NCI-H748 (cell line): ENCODE data around the gene ITGA1.
A peak's percentile ranks its signal among the peaks of the same experiment; 100 is the strongest.
"Not testable (repeated sequence)": the region's sequence is repeated elsewhere in the genome, so short reads cannot be mapped to it uniquely, and the experiment has no call there.

Source experiments
- DNase-seq: peaks from one replicate; lab custom pipeline; 2025; ENCODE audit not compliant: unreplicated experiment; lab: John Stamatoyannopoulos, UW

ITGA1 gene

DNA sequence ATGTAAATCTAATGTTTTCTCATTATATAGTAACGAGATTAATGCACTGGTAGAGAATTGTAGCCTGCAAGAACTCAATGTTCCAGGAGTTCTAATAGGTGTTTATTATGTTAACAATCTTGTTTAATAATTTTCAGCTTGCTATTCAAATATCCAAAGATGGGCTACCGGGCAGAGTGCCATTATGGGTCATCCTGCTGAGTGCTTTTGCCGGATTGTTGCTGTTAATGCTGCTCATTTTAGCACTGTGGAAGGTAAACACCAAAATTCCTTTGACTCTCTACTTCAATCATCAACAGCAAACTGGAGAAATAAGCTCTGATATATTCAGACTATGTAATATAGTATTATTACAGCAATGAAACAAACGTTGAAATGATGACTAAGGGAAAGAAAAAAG lies 159.5 kb downstream of the ITGA1 start:
- peak; percentile 49 for DNase-seq

DNA sequence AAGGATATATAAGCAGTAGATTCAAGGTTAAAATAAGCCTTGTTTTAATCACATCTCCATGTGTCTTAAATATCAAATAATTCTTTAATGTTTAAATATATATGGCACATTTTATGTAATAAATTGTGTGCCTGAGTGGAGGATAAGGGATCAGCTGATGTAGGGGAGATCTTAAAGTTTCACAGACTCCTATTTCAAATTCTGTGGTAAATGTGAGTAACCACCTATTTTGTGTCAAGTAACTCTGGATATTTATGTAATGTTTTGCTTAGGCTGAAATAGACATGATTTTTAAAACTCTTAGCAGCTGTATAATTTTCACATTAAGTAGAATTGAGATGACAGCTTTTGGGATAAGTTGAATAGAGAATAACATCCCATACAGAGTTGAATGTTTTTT lies 160.1 kb downstream of the ITGA1 start:
- no peak for DNase-seq

DNA sequence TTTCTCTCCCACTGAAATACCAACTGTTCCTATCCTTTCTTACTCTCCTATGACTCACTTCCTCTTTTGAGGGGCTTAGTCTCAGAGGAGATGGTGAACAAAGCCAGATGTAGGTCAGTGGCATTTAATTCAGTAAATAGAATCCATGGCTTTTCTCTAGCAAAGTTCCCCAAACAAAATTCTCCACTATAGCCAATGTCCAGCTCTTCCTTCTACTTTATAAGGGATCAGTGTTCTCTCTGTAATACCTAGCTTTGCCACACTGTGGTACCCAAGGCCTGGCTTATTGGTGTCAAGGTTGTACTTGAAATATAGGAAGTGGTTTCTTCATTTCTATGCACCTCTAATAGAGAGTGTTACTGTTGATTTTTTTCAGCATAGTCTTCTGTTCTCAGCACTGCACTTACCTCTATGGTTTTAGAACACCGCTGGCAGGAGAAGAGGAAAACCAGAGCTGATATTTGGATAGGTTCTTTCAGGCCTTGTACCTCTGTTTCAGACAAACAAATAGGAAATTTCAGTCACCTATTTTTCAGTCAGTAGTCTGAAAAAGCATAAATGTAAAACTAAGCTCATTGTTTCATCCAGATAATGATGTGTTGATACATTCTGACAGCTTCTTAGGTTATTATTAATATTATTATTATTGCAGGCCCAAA lies 160.8 kb downstream of the ITGA1 start:
- DNase-seq, result peak; percentile 70

- no peak for DNase-seq
These were observed 163.0 kb downstream of the ITGA1 start for GRCh38 chr5:52950686-52951085.

GRCh38 chr5:52952483-52952882 lies 164.8 kb downstream of the ITGA1 start:
- DNase-seq, result no peak

DNA sequence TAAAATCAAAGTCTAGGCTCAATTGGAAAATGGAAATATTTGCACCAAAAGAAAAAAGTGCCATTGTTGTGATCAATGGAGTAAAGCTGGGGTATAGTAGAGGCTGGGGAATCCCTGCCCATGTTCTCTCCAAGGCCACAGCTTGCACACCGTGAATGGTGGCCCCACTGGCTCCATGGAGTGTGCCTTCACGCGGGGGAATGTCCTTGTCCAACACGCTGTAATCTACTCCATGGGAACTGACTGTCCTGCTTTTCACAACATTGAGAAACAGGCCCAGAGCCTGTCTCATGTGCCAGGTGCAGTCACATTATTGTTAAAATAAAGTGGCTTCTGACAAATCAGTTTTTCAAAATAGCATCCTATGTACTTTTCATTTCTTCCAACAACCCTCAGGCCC lies 168.3 kb downstream of the ITGA1 start:
- DNase-seq, result no peak

DNA sequence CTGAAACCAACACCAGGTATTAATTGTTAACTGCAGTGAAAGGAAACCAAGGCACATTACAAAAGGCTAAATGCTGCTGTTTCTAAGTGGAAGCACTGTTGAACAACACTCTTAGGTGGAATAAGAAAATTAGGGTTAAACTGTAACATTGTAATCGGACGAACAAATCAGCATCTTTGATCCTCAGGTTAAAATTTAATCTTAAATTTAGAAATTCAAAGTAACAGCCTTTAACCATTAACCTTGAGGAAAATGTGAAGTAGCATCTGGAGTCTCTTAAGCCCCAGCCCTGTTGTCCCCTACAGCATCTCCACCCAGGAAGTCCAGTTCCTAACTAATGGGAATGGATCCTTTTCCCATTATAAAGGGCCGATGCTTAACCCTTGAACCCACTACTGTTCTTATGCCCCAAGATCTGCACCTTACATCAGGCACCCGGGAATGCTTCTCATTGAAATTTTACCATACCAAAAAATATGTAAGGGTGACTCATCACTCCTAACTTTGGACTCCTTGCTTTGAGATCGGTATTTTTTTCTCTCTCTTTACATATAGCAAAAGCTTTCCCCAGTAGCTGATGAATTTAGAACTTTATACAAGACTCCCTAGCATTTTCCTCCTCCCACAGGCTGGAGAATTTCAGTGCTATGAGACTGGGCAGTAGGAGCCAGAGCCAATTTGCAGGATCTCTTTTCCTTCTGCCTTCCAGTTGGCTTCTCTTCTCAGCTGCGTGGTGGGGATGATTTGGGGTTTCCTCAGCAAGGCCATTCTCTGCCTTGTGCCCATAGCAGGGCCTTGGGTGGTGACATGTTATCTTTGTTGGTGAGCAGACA lies 169.4 kb downstream of the ITGA1 start:
- DNase-seq, result no peak

GRCh38 chr5:52961274-52961681 lies 173.6 kb downstream of the ITGA1 start:
- peak; percentile 61 for DNase-seq

DNA sequence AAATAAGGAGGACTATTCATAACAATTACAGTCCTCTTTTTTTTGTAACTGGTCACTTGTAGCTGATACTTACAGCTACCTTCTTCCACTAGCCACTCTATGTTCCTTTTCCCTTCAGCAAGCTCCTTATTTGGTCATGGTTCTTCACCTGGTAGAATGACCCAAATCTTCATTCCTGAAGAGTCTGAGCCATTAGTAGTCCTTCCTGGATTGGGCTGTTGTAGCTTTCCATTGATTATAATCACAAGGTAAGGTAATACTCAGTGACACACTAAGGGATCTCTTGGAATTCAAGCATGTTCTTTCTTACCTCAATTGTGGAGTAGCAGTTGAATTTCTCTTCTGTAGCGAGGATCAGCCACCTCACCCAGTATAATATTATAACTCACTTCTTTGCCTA lies 175.9 kb downstream of the ITGA1 start:
- DNase-seq, result no peak

DNA sequence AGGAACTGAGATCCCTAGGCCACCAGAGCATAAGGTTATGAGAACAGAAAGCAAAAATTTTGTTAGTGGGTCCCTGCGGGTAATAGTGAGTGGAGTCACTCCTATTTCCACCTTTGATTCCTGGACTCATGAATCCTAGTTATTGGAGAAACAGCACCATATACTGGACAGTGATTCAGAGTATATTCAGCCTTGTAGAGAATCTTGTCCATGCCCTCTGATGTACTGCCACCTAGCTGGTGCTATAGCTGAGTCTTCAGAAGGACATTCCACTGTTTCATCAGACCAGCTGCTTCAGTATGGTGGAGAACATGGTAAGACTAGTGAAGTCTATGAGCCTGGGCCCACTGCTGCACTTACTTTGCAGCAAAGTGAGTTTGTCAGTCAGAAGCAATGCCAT lies 176.4 kb downstream of the ITGA1 start:
- no peak for DNase-seq

- not testable (repeated sequence) for DNase-seq
These were observed 188.4 kb downstream of the ITGA1 start for GRCh38 chr5:52976157-52976556.

- DNase-seq, result no peak
These were observed 189.7 kb downstream of the ITGA1 start for GRCh38 chr5:52977264-52977897.

DNA sequence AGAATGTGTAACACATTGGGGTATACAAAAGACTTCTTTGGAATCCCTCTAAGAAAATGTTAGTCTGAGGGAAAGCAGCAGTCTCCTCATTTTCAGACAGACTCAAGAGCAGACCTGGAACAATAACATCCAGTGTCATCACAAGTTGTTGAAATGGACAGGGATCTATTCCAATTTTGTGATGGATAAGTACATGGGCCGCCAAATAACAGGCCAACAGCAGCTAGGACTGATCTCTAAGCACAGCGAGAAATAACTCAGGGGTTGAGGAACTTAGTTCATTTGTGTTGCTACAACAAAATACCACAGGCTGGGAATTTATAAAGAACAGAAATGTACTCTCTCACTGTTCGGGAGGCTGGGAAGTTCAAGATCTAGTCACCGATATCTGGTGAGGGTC lies 193.8 kb downstream of the ITGA1 start:
- no peak for DNase-seq

- DNase-seq, result no peak
These were observed 196.3 kb downstream of the ITGA1 start for GRCh38 chr5:52983731-52984636.

GRCh38 chr5:52985306-52985705 lies 197.6 kb downstream of the ITGA1 start:
- no peak for DNase-seq

DNA sequence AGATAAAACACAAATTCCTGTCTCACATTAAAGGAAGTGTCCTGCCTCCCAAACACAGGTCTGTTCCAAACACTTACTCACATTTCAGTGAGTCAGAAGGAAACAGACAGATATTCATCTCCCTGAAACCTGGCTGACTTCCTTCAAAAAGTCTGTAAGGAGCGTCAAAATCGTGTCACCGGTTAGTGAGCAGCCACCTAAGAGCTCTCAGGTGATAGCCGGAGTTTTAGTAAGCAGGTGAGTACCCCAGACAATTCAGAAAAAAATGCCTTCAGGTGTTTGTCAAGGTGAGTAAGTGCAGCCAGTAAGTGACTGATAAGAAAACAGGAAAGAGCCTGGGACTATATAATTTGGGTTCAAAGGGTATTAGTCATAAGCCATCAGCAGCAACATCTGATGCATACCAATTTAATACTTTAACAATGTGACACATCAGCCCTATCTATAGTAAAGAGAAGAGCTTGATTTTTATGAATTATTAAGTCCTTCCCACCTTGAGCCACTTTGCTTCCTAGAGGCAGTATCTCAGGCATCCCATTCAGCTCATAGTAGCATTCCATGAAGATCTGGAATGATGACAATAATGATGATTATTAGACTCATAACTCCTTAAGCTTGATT lies 200.1 kb downstream of the ITGA1 start:
- no peak for DNase-seq

DNA sequence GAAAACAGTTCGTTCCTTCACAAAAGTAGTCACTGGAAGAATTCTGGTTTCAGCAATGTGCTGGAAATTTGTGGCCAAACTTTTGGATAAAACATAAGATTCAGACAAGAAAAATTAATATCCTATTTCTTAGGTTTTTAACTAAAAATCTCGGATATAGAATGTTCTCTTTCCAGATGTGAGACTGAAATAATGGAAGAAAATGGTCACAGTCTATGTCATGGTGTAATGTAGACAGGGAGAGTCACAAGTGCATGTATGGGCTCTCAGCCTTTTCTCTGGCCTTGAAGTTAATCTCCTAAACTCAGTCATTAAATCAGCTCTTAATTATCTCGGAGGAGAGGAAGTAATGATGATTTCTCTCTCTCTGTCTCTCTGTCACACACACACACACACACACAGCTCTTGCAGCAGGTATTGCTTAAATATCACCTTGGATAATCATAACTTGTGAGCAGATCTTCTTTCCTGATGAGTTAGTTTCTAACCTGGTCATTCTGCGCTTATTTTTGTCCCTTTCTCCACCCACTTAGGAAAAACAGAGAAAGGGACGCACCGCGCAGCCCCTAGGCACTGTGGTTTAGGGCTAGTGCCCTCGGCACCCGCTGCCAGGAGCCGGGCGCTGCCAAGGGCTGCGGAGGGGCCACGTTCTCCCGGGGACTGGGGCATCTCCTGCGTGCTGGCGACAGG lies 200.8 kb downstream of the ITGA1 start:
- peak; percentile 48 for DNase-seq

DNA sequence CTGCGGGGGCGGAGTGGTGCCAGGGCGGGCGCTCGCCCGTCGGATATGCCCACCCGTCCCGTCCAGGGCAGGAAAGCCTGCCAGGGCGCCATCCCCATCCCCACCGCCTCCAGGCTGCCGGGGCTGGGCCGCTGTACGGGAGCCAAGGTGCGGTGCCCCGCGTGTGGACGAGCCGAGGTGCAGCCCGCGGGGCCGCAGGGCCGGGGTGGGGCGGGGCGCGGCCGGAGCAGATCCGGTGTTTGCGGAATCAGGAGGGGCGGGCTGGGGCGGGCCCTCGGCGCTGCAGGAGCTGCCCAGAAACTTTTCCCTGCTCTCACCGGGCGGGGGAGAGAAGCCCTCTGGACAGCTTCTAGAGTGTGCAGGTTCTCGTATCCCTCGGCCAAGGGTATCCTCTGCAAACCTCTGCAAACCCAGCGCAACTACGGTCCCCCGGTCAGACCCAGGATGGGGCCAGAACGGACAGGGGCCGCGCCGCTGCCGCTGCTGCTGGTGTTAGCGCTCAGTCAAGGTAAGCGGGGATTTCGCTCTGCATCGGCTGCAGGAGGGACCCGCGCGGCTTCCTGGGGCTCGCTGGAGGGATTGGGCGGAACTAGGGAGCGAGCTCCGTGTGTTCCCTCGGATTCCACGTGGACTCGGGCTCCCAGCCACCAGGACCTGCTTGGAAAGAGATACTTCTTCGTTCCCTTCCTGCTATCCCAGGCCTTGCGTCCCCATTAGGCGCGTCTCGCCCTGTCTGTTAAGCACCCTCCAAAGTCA lies 201.5 kb downstream of the ITGA1 start, which contains the start of gene ITGA2:
TSS of gene ITGA2 (plus strand) at position 328 of the 756 bp plus-strand sequence. CDS start at position 445, 117 bp downstream.
- peak; percentile 71 for DNase-seq
